ENCODE measurements around the gene PLIN5.

PLIN5 gene

DNA sequence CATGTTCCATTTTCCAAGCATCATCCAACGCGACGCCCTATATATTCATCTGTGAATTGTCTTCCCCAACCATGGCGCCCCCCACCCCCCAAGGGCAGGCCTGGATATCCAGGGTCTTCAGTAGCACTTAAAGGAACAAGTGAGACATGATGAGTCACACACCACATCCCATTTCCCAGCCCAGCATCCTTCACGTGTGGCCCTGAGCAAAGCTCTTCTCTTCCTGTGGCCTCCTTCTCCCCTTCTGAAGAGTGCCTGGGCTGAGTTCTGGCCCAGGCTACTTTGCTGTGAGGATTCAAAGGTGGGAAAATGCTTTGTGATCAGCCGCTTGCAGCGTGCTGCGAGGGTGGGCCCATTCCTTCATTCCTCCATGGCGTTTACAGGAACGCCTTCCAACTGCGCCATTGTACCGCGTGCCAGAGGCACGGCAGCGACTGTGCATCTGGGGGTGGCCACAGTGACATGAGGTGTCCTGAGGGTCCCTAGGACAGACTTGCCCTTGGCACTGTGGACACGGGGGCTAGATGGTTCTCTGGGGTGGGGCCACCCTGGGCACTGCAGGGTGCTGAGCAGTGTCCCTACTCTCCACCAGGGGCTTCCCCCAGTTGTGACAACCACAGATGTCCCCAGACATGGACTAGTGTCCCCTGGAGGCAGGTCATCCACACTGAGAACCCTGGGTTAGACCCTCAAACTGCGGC is 28.4 kb downstream of the PLIN5 start:
- DNase-seq (ENCODE audit: low read depth in 2 of 3, low spot score in 1 of 3), result no peak

DNA sequence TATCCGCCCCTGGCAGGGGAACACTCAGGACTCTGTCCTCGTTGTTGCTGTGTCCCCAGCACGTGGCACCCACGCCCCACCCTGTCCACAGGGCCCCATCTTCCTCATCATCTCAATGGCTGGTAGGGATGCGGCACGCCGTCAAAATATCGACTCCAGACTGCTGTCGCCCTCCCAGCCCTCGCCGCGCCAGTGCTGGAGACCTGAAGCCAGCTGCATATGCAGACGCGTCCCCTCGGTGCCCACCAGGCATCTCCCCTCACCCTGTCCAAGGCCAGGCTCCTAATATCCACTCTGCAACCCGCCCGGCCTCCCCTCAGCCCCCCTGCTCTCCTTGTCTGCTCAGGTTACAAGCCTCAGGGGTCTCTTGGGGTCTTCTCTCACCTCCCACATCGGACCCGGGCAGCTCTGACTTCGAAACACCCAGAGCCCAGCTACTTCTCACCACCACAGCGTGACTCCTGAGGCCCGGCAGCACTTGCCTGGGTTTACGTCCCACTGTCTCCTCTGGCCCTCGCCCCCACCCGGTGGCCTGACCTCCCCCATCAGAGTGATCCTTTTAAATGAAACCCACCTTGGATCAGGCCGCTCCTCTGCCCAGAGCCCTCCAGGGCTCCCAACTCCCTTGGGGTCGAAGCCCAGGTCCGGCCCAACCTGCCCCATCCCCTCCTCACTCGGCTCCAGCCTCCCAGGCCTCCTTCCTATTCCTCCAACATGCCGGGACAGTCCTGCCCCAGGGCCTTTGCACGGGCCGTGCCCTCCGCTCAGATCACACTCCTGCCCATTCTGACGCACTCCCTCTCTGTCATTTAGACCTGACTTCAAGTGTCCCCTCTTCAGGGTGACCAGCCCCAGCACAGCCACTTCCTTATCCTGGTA is 29.2 kb downstream of the PLIN5 start:
- DNase-seq (ENCODE audit: low read depth in 2 of 3, low spot score in 1 of 3), result no peak

DNA sequence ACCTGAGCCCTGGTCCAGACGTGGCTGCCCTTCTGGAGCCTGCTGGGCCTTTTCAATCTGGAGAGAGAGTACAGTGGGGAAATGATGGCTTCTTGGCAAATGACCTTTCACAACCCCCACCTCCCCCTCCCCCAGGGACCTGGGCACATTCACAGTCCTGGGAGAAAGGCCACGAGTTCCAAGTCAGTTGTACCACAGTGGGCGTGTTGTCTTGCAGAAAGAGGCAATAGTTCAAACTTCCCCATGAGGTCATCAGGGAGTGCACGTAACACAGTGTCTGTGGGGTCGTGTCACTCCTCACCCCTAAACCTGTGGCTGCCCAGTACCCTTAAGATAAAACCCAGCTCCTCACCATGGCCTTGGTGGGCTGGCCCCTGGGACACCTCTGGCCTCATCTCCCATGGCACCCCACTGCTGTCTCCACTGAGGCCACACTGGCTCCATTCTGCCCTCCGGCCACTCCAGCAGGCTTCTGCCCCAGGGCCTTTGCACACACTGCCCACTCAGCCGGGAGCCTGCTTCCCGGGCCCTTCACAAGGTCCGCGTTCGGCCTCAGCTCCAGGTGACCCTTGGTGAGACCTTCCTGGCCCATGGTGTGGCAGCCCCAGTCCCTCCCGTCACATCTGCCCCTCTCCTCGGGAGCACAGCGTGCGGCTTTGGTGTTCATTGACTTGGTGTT is 30.0 kb downstream of the PLIN5 start:
- DNase-seq (ENCODE audit: low read depth in 2 of 3, low spot score in 1 of 3), result no peak

DNA sequence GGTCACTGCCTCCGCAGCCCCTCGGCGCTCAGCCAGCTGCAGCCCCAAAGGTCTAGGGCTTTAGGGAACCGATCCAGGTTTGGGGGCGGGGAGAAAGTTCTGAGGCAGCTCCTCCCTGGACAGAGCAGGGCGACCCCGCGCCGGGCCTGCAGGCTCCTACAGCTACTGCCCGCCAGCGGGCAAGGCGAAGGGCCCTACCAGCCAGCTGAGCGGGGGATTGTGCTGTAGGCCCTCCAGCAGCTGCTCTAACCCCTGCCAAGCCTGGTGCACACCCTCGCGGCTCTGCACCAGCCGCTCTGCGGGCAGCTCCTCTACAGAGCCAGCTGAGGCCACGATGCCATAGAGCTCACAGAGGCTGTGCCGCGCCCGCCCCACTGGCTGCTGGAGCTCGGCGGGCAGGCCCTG is 30.7 kb downstream of the PLIN5 start:
- no peak for DNase-seq (ENCODE audit: low read depth in 2 of 3, low spot score in 1 of 3)

DNA sequence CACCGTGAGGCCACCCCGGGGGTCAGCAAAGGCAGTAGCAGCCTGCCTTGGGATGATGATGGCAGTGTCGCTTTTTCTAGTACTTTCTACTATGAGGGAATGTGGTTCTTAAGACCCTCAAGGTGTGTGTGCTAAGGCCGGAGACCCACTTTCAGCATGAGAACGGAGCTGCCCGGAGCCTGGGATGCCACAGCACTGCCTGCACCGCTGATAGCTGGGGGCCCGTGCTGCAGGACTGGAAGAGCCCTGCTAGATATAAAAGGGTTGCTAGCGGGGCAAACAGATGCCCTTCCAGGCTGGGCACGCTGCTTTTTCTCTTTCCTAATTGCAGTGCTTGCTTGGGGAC is 31.2 kb downstream of the PLIN5 start:
- no peak for DNase-seq (ENCODE audit: low read depth in 2 of 3, low spot score in 1 of 3)

DNA sequence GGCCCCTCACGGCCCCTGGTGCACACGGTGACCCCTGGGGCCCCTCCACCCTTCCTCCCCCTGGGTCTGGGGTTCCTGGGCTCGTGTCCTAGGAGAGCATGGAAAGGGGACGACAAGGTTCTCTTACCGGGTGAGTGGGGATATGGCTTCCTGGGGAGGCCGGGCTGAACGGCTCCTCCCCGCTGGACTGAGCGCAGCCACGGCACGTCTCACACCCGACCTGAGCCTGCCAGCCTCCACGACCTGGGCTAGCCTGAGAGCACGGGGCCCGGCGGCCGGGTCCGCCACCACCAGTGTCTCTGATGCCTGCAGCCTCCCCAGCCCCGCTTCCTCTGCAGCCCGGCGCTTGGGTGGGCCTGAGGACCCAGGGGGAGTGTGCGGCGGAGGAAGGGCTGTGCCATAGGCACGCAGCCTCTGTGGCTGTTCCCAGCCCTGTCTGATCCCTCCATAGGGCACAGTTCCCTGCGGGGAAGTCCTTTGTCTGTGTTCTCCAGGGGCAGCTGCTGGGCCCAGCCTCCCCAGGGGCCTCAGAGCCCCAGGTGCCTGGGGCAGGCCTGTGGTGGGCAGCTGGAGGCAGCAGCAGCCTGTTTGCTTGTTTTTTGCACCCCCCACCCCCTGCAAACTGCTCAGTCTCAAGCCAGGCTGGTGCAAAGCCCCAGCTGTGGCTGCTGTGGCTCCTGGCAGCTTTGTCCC is 31.7 kb downstream of the PLIN5 start:
- DNase-seq (ENCODE audit: low read depth in 2 of 3, low spot score in 1 of 3), result no peak

DNA sequence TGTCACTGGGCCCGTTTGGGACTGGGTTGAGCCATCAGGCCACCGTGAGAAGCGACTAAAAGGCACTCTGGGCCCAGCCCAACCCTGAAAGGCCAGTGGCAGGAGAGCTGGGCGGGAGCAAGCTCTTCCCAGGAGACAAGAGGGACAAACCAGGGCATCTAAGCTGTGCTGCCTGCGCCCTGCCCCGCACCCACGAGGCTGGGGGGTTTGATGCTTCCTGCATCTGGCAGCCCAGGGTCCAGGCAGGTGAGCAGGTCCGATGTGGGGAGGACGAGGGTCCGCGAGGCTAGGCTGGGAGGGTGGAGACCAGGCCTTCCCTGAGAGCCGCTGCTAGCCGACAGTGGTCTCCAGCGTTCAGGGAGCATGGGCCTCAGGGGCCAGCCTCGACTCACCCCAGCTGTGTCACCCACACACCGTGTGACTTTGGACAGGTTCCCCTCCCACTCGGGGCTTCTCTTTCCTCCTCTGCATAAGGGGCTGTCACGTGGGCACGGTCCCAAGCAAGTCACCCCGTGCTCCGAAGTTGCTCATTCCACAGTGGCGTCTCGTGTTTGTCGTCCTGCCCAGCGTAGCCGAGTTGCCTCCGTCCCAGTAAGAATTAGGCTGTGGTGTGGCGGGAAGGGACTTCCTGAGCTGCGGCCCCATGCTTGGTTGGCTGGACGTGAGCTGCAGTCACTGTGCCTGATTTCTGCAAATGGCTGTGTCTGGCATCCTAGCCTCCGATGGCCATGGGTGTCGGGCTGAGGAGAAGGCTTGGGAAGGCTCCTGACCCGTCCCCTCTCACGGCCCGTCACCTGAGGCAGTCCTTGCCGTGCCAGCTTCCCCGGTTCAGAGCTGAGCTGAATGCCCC is 32.5 kb downstream of the PLIN5 start:
- no peak for DNase-seq (ENCODE audit: low read depth in 2 of 3, low spot score in 1 of 3)

DNA sequence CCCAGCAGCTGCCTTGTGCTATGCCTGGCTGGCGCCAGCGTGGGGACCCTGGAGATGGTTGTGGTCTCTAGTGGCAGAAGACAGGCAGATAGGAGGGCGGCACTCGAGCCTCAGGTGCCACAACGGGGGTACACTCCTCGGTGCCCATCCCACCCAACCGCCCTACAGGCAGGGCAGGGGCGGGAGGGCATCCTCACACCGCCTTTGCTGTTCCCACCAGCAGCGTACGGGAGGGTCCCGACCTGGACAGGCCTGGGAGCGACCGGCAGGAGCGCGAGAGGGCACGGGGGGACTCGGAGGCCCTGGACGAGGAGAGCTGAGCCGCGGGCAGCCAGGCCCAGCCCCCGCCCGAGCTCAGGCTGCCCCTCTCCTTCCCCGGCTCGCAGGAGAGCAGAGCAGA is 33.3 kb downstream of the PLIN5 start:
- no peak for DNase-seq (ENCODE audit: low read depth in 2 of 3, low spot score in 1 of 3)

DNA sequence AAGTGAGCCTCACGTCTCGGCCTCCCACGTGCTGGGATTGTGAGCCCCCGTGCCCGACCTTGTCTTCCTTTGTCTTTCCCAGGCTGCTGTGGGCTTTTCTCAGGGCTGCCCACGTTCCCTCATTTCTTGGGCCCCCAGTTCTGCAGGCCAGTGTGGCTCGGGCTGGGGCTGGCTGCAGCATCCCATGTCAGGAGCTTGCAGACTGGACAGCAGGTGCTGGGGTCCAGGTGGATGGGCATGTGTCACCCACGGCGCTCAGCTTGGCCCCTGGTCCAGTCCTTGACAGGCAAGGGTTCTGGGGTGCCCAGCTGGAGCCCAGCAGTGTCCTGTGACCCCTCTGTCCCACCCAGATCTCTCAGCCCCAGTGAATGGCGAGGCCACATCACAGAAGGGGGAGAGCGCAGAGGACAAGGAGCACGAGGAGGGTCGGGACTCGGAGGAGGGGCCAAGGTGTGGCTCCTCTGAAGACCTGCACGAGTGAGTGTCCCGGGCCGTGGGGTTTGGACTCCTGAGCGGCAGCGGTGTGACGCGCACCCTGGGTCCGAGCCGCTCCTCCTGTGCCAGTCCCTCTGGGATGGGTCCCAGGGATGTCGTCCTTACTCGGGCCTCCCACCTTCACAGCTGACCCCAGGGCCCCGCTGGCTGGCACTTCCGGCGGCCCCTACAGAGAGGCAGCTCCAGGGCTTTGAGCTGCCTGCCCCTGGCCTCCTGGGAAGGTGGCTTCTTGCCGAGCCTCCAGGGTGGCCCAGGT is 34.0 kb downstream of the PLIN5 start:
- no peak for DNase-seq (ENCODE audit: low read depth in 2 of 3, low spot score in 1 of 3)

DNA sequence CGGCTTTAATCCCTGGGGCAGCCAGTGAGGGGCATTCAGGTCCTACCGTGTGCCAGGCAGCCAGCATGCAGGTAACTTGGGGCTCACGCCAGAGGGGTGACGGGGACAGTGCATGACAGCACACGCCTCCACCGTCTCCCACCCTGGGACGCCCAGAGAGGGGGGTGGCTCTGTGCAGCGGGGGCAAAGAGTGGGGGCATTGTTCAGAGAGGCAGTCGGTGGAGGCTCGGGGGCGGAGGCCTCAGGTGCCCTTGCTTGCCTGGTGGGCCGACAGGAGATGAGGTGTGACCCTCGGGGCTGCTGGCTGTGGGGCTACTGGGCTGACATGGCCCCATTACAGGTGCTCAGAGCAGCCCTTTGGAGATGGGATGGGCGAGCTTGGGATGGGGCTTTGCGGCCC is 35.2 kb downstream of the PLIN5 start:
- no peak for DNase-seq (ENCODE audit: low read depth in 2 of 3, low spot score in 1 of 3)

DNA sequence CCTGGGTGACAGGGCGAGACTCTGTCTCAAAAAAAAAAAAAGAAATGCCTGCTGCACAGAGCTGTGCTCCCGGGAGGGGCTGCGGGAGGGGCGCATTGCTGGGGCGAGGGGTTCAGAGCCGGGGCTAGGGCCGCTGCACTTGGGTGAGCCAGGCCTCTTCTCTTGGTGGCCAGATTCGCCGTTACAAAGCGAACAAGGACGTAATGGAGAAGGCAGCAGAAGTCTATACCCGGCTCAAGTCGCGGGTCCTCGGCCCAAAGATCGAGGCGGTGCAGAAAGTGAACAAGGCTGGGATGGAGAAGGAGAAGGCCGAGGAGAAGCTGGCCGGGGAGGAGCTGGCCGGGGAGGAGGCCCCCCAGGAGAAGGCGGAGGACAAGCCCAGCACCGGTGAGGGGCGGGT is 35.7 kb downstream of the PLIN5 start:
- DNase-seq (ENCODE audit: low read depth in 2 of 3, low spot score in 1 of 3), result no peak

DNA sequence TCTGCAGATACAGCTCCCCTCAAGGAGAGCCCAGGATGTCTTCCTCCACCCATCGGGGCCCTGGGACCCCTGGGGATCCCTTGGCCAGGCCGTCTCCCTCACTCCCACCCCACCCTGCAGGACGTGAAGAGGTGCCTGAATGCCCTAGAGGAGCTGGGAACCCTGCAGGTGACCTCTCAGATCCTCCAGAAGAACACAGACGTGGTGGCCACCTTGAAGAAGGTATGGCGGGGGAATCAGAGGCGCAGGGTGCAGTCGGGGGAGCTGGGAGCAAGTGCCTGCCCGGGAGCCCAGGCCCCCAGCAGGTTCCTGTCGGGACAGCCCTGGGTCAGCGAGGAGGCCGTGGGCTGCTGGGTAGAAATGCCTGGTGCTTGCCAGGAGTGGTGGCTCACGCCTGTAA is 36.3 kb downstream of the PLIN5 start:
- DNase-seq (ENCODE audit: low read depth in 2 of 3, low spot score in 1 of 3), result no peak

DNA sequence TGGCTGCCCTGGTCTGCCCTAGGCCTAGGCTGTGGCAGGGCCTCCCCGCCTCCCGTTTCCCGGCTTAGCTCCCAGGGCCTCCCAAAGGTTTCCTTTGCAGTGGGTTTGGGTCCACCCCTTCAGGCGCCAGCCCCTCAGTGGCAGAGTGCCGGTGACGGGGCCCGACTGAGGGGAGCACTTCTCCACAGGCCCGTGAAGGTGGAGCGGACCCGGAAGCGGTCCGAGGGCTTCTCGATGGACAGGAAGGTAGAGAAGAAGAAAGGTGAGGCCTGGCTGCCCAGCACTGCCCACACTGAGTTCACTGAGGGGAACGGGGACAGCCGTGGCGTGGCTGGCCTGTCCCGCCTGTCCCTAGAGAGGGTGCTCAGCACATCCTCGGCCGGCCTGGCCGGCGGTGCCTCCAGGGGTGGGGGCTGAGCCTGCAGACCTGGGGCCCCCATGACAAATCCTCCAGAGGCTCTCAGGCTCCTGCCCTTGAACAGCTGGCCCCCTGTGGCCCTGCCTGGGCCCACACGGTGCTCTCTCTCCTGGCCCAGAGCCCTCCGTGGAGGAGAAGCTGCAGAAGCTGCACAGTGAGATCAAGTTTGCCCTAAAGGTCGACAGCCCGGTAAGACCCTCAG is 37.1 kb downstream of the PLIN5 start:
- DNase-seq (ENCODE audit: low read depth in 2 of 3, low spot score in 1 of 3), result no peak

DNA sequence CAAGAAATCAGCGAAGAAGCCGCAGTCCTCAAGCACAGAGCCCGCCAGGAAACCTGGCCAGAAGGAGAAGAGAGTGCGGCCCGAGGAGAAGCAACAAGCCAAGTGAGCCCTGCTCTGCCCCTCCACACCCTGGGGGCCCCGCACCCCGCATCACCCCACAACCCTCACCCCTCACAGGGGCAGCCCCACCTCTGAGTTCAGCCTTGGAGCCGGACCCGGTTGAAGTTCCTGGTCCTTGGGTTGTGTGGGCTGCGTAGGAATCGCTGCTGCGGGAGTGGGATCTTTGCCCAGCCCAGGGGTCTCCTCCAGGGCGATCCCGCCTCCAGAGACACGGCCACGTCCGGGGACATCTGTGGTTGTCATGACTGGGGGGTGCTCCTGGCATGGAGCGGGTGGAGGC is 38.7 kb downstream of the PLIN5 start:
- no peak for DNase-seq (ENCODE audit: low read depth in 2 of 3, low spot score in 1 of 3)

DNA sequence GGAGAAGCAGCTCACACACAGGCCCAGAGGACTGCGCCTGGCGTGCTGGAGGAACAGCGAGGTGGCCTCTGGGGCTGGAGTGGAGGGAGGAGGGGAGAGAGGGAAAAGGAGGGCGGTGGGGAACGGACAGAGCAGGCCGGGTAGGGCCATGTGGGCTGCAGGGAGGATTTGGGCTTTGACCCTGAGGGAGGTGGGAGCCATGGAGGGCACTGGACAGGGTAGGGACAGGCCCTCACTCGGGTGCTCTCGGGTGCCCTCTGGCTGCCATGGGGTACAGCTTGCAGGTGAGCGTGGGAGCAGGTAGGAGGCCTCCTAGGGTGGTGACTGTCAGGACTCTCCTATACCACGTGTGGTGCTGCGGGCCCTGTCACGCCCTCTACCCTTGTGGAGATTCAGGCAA is 39.6 kb downstream of the PLIN5 start:
- no peak for DNase-seq (ENCODE audit: low read depth in 2 of 3, low spot score in 1 of 3)

DNA sequence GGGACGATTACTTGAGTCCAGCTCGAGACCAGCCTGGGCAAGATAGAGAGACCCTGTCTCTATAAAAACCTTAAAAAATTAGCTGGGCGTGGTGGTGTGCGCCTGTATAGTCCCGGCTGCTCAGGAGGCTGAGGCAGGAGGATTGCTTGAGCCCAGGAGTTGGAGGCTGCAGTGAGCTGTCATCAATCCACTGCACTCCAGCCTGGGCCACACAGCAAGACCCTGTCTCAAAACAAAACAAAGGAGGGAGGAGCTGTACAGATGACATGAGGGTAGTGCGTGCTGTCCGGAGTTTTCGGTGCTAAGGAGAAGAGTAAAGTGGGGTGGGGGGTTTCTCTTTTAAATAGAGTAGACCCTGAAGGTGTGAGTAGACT is 40.3 kb downstream of the PLIN5 start:
- DNase-seq (ENCODE audit: low read depth in 2 of 3, low spot score in 1 of 3), result no peak

DNA sequence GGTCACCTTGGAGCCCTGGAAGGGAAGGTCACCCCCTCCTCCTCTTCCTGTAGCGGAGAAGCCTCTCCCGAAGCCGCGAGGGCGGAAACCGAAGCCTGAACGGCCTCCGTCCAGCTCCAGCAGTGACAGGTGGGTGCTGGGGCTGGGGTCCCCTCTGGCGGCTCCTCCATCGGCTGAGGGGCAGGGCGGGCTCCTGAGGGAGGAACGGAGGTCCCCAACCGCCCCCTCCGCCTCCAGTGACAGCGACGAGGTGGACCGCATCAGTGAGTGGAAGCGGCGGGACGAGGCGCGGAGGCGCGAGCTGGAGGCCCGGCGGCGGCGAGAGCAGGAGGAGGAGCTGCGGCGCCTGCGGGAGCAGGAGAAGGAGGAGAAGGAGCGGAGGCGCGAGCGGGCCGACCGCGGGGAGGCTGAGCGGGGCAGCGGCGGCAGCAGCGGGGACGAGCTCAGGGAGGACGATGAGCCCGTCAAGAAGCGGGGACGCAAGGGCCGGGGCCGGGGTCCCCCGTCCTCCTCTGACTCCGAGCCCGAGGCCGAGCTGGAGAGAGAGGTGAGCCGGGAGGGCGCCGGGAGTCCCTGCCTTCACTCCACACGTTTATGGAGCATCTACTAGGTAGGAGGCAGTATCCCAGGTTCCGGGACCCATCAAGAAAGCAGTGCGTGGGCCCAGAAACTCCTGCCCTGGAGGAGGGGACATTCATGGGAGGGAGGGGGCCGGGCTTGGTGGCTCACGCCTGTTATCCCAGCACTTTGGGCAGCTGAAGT is 40.9 kb downstream of the PLIN5 start:
- DNase-seq (ENCODE audit: low read depth in 2 of 3, low spot score in 1 of 3), result no peak

DNA sequence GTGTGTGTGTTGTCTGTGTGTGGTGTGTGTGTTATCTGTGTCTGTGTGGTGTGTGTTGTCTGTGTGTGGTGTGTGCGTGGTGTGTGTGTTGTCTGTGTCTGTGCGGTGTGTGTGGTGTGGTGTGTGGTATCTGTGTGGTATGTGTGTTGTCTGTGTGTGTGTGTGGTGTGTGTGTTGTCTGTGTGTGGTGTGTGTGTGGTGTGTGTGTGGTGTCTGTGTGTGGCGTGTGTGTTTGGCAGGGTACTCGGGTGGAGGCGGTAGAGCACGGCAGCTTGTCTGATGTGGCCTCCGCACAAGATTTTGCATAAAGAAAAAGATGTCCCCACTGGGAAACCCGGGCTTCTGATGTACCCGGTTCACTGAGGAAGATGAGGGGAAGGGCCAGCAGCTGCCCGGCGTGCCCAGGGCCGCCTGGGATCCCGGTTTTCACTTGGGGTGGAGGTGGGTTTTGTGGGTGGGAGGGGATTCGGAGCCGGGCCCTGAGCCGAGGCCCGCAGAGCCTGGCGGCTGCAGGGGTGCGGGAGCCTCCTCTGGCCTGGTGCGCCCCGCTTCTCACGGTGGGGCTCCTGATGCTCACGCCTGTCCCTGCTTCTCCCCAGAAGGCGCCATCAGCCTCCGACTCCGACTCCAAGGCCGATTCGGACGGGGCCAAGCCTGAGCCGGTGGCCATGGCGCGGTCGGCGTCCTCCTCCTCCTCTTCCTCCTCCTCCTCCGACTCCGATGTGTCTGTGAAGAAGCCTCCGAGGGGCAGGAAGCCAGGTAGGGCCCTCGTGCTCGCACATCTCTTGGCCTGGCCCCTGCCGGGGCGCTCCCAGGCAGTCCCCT is 41.7 kb downstream of the PLIN5 start:
- no peak for DNase-seq (ENCODE audit: low read depth in 2 of 3, low spot score in 1 of 3)

All from stimulated activated CD4-positive, alpha-beta T cell treated with anti-CD3 and anti-CD28 coated beads, Interleukin-12 subunit alpha, Interleukin-12 subunit beta, amount 100 ng/mL, for 48 hours (primary cell).